ENCODE results near the gene MBNL2. TPM values are rescaled to one million over a fixed set of nuclear protein-coding genes. Genes with fewer than 3 reads are reported as not detected.

MBNL2 gene
- total RNA-seq, 1 experiment from 2014 or later: 32.9 TPM

DNA sequence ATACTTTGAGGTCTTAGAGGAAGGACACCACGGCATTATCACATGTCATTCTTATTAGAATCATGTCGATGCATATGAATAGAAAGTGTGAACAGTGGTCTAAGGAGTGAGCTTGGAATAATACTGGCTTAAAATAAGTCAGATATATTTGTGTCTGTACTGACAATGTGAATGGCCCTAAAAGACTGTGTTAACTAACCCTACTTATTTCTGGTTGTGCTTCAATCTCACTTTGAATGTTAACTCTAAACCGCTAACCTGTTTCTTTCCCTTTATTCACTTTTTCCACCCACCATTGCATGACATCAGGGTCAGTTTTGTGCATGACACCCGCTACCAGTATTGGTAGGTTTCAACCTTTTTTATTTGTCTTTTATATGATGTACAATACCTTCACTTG lies 142.7 kb downstream of the MBNL2 start:
- no peak for DNase-seq
- H3K4me3 ChIP-seq: no peak overlapping the region
- H3K36me3 ChIP-seq: peaks cover 17% of the 10 kb centered on the region
- no peaks in the 10 kb centered on the region for H3K9me3 ChIP-seq (replicated peaks)
- no peaks in the 10 kb centered on the region for H3K27me3 ChIP-seq
- H3K27ac ChIP-seq: no peak overlapping the region
- 0 out of 2 replicates have a peak, but pooled peaks cover 6% of the 10 kb centered on the region for H3K4me1 ChIP-seq

DNA sequence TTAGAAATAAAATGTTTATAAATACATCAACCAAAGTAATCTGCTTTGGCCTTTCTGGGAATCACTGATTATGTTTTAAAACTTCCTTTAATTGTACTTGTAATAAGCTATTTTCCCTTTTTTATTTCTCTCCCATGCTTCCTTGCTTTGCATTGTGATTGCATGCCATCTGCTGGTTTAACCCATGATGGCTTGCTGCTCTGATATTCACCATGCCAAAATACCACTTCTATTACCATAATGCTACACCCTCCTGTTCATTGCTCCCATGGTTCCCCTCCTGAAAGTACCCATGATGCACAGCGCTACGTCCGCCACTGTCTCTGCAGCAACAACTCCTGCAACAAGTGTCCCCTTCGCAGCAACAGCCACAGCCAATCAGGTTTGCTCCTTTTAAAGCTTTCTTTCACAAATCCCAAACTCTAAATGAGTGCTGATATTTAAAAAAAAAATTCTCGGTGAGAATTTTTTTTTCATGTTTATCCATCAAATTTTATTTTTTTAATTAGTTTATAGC lies 144.1 kb downstream of the MBNL2 start:
- 0 out of 2 replicates have a peak, but pooled peaks cover 6% of the 10 kb centered on the region for H3K4me1 ChIP-seq
- H3K27ac ChIP-seq: peak overlapping the region; percentile 68; the same call in 1 of the 2 replicates
- DNase-seq: peak in 1 of 2 experiments; percentile 17
- no peaks in the 10 kb centered on the region for H3K9me3 ChIP-seq (replicated peaks)
- no peaks in the 10 kb centered on the region for H3K27me3 ChIP-seq
- H3K4me3 ChIP-seq: no peak overlapping the region
- H3K36me3 ChIP-seq: peaks cover 14% of the 10 kb centered on the region

DNA sequence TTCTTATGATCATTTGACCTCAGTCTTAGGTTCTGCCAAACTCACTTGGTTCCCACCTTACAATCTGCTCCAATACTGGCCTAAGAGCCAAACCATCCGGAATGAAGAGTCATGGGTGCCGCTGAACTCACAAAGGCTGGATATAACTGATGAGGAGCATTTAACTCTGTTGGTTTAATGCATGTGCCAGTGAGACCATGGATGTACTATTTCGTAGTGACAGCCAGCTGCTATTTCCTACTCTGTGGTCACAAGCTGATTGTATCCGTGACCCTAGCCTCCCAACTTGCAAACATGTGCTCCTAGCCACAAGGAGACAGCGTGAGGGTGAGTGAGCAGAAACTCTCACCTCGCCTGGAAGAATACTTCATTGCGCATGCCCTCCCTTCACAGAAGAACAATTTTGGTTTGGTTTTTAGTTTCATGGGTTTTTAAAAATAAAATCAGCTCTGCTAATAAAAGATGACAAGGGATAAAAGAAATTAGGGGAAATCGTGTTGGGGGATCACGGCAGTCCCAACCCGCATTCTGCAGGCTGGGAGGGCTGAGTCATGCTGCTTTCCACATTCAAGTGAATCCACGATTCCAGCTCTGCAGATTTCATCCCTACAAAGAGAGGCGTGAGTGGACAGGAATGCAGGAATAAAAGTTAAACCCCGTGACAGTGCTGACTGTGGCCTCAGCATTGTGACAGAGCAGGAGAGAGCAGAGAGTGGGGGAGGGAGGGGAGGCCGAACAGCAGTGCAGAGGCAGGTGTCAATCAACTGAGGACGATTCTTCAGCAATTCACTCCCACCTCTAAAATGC lies 145.1 kb downstream of the MBNL2 start:
- H3K4me3 ChIP-seq: no peak overlapping the region; the same call in 1 of the 2 replicates
- DNase-seq: peak; percentile 52 to 66
- peaks cover 14% of the 10 kb centered on the region for H3K36me3 ChIP-seq
- H3K27ac ChIP-seq: peak overlapping the region; percentile 68
- no peaks in the 10 kb centered on the region for H3K27me3 ChIP-seq
- H3K4me1 ChIP-seq: 0 out of 2 replicates have a peak, but pooled peaks cover 6% of the 10 kb centered on the region
- no peaks in the 10 kb centered on the region for H3K9me3 ChIP-seq (replicated peaks)

DNA sequence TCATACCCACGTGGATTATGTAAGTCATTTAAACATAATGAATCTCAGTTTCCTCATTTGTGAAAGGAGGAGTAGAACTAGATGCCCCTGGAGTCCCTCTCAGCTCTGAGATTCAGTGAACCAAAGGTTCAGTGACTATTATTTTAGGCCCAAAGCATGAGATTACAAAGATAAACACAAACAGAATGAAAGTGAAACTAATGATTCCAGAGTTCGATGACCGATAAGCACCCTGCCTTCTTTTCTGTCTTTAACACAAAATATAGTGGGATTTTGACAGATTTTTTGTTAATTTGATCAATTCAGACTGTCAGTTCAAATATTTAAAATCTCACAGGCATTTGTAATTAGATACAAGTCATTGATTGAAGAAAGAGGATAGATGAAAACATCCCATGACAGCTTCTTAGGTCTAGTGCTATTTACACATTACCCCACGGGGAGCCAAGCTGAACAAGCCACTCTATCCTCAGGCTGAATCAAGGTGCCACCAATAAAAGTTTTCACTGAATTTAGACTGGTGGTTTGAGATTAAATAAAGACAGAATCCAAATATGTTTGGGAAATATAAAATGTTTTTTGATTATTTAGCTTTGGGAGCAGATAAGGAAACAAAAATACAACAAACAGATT lies 147.2 kb downstream of the MBNL2 start:
- Histone ChIP-seq H3K9me3 (replicated peaks) (no peaks in the 10 kb centered on the region), H3K27me3 (no peaks in the 10 kb centered on the region), H3K4me3 (no peak overlapping the region), H3K27ac (no peak overlapping the region), H3K4me1 (0 out of 2 replicates have a peak, but pooled peaks cover 6% of the 10 kb centered on the region), H3K36me3 (peaks cover 14% of the 10 kb centered on the region)
- no peak for DNase-seq

DNA sequence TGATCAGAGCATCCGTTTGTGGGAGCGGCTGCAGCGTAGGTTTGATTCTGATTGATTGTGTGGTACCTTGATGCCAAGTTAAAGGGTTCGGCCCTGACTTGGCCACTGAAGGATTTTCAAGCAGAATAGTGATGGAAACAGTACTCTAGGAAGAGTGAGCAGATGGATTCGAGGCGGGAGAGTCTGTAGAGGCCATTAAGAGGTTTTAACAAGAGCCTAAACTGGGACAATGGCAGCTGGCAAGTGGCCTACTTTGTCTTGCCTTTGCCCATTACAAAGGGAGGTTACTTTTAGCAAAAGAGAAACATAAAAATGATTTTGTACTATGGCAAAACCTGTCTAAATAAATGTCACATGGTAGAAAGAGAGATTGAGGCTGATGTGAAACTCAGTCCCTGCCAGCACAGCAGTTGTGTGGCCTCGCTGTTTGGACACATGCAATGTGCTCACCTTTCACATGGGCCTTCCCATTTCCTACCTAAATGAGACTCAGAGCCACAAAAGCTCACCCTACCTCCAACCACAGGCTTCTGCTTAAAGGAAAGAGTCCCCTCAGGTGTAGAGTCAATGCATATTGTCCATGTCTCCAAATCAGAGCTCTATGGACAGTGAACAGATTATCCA lies 149.5 kb downstream of the MBNL2 start:
- Histone ChIP-seq H3K9me3 (replicated peaks) (no peaks in the 10 kb centered on the region), H3K4me3 (no peak overlapping the region), H3K27ac (no peak overlapping the region), H3K4me1 (0 out of 2 replicates have a peak, but pooled peaks cover 4% of the 10 kb centered on the region), H3K27me3 (no peaks in the 10 kb centered on the region), H3K36me3 (peaks cover 11% of the 10 kb centered on the region)
- no peak for DNase-seq

GRCh38 chr13:97372936-97373335 lies 150.8 kb downstream of the MBNL2 start:
- H3K27ac ChIP-seq: no peak overlapping the region
- H3K27me3 ChIP-seq: no peaks in the 10 kb centered on the region
- peaks cover 9% of the 10 kb centered on the region; the same call in 1 of the 2 replicates for H3K36me3 ChIP-seq
- H3K9me3 ChIP-seq (replicated peaks): no peaks in the 10 kb centered on the region
- no peaks in the 10 kb centered on the region for H3K4me1 ChIP-seq
- no peak for DNase-seq
- H3K4me3 ChIP-seq: no peak overlapping the region

- Histone ChIP-seq H3K4me3 (no peak overlapping the region), H3K4me1 (no peaks in the 10 kb centered on the region), H3K9me3 (replicated peaks) (no peaks in the 10 kb centered on the region), H3K36me3 (peaks cover 11% of the 10 kb centered on the region; the same call in 1 of the 2 replicates), H3K27me3 (no peaks in the 10 kb centered on the region), H3K27ac (no peak overlapping the region)
- DNase-seq: no peak
Observed at GRCh38 chr13:97373787-97374186, 151.7 kb downstream of the MBNL2 start.

- Histone ChIP-seq H3K27me3 (no peaks in the 10 kb centered on the region), H3K36me3 (peaks cover 8% of the 10 kb centered on the region; the same call in 1 of the 2 replicates), H3K4me1 (no peaks in the 10 kb centered on the region; the same call in 1 of the 2 replicates), H3K27ac (no peak overlapping the region), H3K9me3 (replicated peaks) (no peaks in the 10 kb centered on the region), H3K4me3 (no peak overlapping the region)
- DNase-seq: no peak
Observed at GRCh38 chr13:97376981-97377380, 154.8 kb downstream of the MBNL2 start.

DNA sequence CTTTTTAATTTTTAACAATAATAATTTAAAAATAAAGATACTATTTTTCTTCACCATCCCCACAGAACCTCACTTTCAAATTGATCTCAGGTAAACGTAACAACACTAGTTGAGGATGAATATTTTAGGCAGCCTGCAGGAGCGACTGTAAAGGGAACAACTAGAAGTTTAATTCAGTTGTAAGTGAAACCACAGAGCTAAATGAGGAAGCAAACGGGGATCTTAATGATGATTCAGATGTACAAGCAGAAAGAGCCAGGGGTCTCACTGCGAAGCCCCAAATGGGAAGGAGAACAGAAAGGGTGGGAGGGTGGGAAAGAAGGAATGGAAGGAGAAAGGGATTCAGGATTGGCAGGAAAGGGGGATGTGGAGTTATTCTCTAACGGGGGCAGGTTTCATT lies 157.3 kb downstream of the MBNL2 start:
- Histone ChIP-seq H3K27ac (no peak overlapping the region), H3K9me3 (replicated peaks) (no peaks in the 10 kb centered on the region), H3K27me3 (no peaks in the 10 kb centered on the region), H3K4me3 (no peak overlapping the region), H3K36me3 (peaks cover 8% of the 10 kb centered on the region; the same call in 1 of the 2 replicates), H3K4me1 (no peaks in the 10 kb centered on the region; the same call in 1 of the 2 replicates)
- no peak for DNase-seq

DNA sequence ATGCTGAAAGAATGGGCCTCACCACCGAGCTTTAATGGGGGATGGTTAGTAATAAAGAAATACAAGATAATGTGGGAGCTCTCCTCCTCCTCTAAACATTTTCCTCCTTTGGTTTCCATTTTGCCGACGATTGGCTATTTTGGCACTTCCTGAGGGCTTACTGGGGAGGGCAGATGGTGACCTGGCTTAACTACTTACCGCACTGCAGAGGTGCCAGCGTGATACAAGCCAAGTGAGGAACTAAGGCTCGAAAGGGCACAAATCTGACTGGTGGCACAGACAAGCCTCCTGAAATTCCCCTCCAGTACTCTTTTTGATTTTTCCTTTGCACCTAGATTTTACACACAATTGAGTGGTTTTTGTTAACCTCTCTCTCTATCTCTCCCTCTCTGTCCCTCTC lies 158.6 kb downstream of the MBNL2 start:
- H3K9me3 ChIP-seq (replicated peaks): no peaks in the 10 kb centered on the region

DNA sequence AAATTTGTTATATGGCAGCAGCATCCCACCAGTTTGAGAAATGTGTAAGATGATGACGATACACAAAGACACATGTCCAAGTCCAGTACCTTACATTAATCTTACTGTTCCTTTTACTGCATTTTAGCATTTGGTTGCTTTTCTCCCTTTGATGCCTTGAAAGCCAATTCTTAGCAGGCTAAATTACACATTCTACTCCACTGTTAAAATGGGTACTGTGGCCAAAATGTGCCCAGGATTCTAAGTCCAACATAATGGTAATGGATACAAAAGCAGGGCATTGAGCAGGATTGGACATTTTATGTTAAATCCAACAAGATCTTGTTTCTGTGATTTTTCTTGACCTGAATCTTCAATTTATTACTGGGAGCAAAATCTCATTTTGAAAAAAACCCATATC lies 159.1 kb downstream of the MBNL2 start:
- H3K36me3 ChIP-seq: peaks cover 7% of the 10 kb centered on the region; the same call in 1 of the 2 replicates

More for the DNA sequence above, 158.6 kb downstream of the MBNL2 start:
- Histone ChIP-seq H3K36me3 (peaks cover 7% of the 10 kb centered on the region; the same call in 1 of the 2 replicates), H3K27ac (no peak overlapping the region), H3K4me1 (peaks cover 3% of the 10 kb centered on the region; the same call in 1 of the 2 replicates), H3K27me3 (no peaks in the 10 kb centered on the region), H3K4me3 (no peak overlapping the region)
- DNase-seq: no peak

GRCh38 chr13:97382276-97382675 lies 160.1 kb downstream of the MBNL2 start:
- peaks cover 7% of the 10 kb centered on the region; the same call in 1 of the 2 replicates for H3K36me3 ChIP-seq
- DNase-seq: no peak
- H3K27me3 ChIP-seq: no peaks in the 10 kb centered on the region
- peaks cover 9% of the 10 kb centered on the region for H3K4me1 ChIP-seq
- no peak overlapping the region for H3K4me3 ChIP-seq
- no peak overlapping the region for H3K27ac ChIP-seq
- H3K9me3 ChIP-seq (replicated peaks): no peaks in the 10 kb centered on the region

More for the DNA sequence above, 159.1 kb downstream of the MBNL2 start:
- H3K27me3 ChIP-seq: no peaks in the 10 kb centered on the region
- H3K27ac ChIP-seq: no peak overlapping the region
- DNase-seq: no peak
- no peaks in the 10 kb centered on the region for H3K9me3 ChIP-seq (replicated peaks)
- H3K4me3 ChIP-seq: no peak overlapping the region
- peaks cover 3% of the 10 kb centered on the region; the same call in 1 of the 2 replicates for H3K4me1 ChIP-seq

- no peak overlapping the region for H3K27ac ChIP-seq
- no peaks in the 10 kb centered on the region for H3K9me3 ChIP-seq (replicated peaks)
- H3K27me3 ChIP-seq: no peaks in the 10 kb centered on the region
- H3K4me3 ChIP-seq: no peak overlapping the region
- 0 out of 2 replicates have a peak, but pooled peaks cover 5% of the 10 kb centered on the region for H3K36me3 ChIP-seq
- peaks cover 23% of the 10 kb centered on the region for H3K4me1 ChIP-seq
- no peak for DNase-seq
Observed at GRCh38 chr13:97384371-97384770, 162.2 kb downstream of the MBNL2 start.

DNA sequence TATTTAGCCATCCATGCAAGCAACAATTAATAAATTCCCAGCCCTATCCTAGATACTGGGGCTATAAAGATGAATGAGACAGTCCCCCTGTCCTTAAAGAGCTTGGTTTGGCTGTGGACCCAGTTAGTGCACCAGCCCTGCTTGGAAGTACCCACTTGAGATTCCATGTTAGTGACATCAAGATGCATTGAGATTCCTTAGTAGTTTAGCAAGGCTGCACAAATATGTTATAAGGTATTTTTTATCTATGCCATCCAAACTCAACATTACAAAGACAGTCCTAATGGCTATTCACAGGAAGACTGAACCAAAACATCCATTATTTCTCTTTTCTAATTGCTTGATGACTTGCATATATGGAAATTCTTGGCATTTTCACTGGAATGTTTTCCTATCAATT lies 163.0 kb downstream of the MBNL2 start:
- H3K4me1 ChIP-seq: peaks cover 29% of the 10 kb centered on the region
- no peak for DNase-seq
- no peak overlapping the region for H3K4me3 ChIP-seq
- no peaks in the 10 kb centered on the region for H3K9me3 ChIP-seq (replicated peaks)
- H3K27ac ChIP-seq: no peak overlapping the region
- H3K36me3 ChIP-seq: 0 out of 2 replicates have a peak, but pooled peaks cover 5% of the 10 kb centered on the region
- no peaks in the 10 kb centered on the region for H3K27me3 ChIP-seq

All from SJCRH30 (cell line).